K562 (cell line): Measurements from ENCODE around the gene LGI4. TPM values are rescaled to one million over a fixed set of nuclear protein-coding genes. Genes with fewer than 3 reads are reported as not detected.

Experiments
- ARHGAP35 ChIP-seq: fragments of 450-650 bp; IDR thresholded peaks from 2 replicates; pipeline ENCODE4 v1.6.1; 2018; ENCODE audit not compliant: partially characterized antibody
- CHD4 ChIP-seq: fragments of 200-600 bp; sonication (generic); IDR thresholded peaks from 3 replicates; pipeline ENCODE4 v1.6.1; 2012; ENCODE audit warnings: low read depth, mild to moderate bottlenecking, mixed read lengths, low read length, inconsistent platforms; ENCODE audit not compliant: insufficient read depth, insufficient replicate concordance, poor library complexity, severe bottlenecking
- CTCFL ChIP-seq: IDR thresholded peaks from 2 replicates; pipeline ENCODE4 v1.6.1; 2011; ENCODE audit warnings: borderline replicate concordance, low read depth, mild to moderate bottlenecking, moderate library complexity, low read length; ENCODE audit not compliant: insufficient read depth, poor library complexity, severe bottlenecking
- GABPA ChIP-seq: fragments of 200-800 bp; sonication (Bioruptor generic); conservative IDR thresholded peaks from 2 replicates; pipeline ENCODE4 v1.6.1; 2016; ENCODE audit warnings: low read depth, missing genetic modification characterization, missing compliant biosample characterization
- JUNB ChIP-seq: fragments of 450-650 bp; formaldehyde crosslinking; conservative IDR thresholded peaks from 2 replicates; pipeline ENCODE4 v1.4.0; 2020; ENCODE audit warnings: mild to moderate bottlenecking
- MCM5 ChIP-seq: fragments of 450-650 bp; IDR thresholded peaks from 2 replicates; pipeline ENCODE4 v1.6.1; 2016; ENCODE audit warnings: low read depth
- MTA1 ChIP-seq: fragments of 450-650 bp; IDR thresholded peaks from 2 replicates; pipeline ENCODE4 v1.6.1; 2017; ENCODE audit warnings: borderline replicate concordance
- POU5F1 ChIP-seq: fragments of 150-350 bp; IDR thresholded peaks from 2 replicates; pipeline ENCODE4 v1.6.1; 2014; ENCODE audit warnings: borderline replicate concordance, low read length, low read depth, mild to moderate bottlenecking; ENCODE audit not compliant: partially characterized antibody
- RREB1 ChIP-seq: fragments of 250-450 bp; sonication (Bioruptor Pico); IDR thresholded peaks from 2 replicates; pipeline ENCODE4 v1.4.0; 2020
- SETDB1 ChIP-seq: IDR thresholded peaks from one replicate; pipeline ENCODE4 v1.6.1; 2012; ENCODE audit warnings: low read length, control low read depth, inconsistent platforms
- TCF15 ChIP-seq: fragments of 250-450 bp; sonication (Bioruptor Pico); IDR thresholded peaks from 2 replicates; pipeline ENCODE4 v1.8.0; 2022; ENCODE audit warnings: moderate library complexity, mild to moderate bottlenecking, inconsistent platforms
- TSHZ1 ChIP-seq: fragments of 250-450 bp; sonication (Bioruptor Pico); IDR thresholded peaks from 2 replicates; pipeline ENCODE4 v1.4.0; 2020; ENCODE audit warnings: mild to moderate bottlenecking, moderate library complexity
- polyA plus RNA-seq, 8 experiments: library from polyadenylated mRNA; depleted of rRNA in 4 of 8; stranded (reverse) in 5 of 8; unstranded in 3 of 8; fragments of >200 nt; fragmentation: Nextera tagmentation in 2 of 8; fragmentation: Illumina TruSeq in 1 of 8; extraction: Ambion mirVana in 2 of 8; extraction: Trizol in 1 of 8; gene quantifications; 2 replicates each; pipeline versions ENCODE4 v1.2.1 to v1.2.3, GENCODE V29; 2011 to 2014; ENCODE audit warnings: inconsistent platforms in 1 of 8, missing spikeins in 1 of 8
- total RNA-seq, 7 experiments: library from RNA; depleted of rRNA in 6 of 7; stranded (reverse); fragments of >200 nt in 6 of 7; fragmentation: Illumina TruSeq in 2 of 7; extraction: Trizol in 2 of 7; gene quantifications; 2 replicates each; pipeline versions ENCODE4 v1.2.1 to v1.2.3, GENCODE V29; 2011 to 2021; ENCODE audit warnings: low replicate concordance in 1 of 7

Gene LGI4
- total and polyA plus RNA-seq, 9 of the 15 experiments (the other 6 are each of a cell fraction or from before 2014, with no cell fraction given) = 0.14 to 0.30 (median 0.24) TPM; not detected in 4

GRCh38 chr19:35154525-35155406 lies 19.9 kb upstream of the LGI4 start, which contains the start of gene FXYD5 (continued):
- no peak for TF ChIP-seq CTCFL
- TF ChIP-seq MCM5 = no peak
- TF ChIP-seq JUNB (CRISPR knock-in tag) = no peak
- TF ChIP-seq GABPA (tag) = 0 out of 2 replicates have a peak, but pooled peaks have one; percentile 40
- TF ChIP-seq CHD4 = no peak
- TF ChIP-seq MTA1 = no peak
- no peak for TF ChIP-seq POU5F1
- no peak for TF ChIP-seq ARHGAP35
- TF ChIP-seq SETDB1 = no peak
- TF ChIP-seq RREB1 = 0 out of 2 replicates have a peak, but pooled peaks have one; percentile 48
- TF ChIP-seq TSHZ1 = no peak
- no peak for TF ChIP-seq TCF15 (CRISPR knock-in tag)
